Natural killer cell (primary cell): Measurements from ENCODE around the gene RANBP17. TPM values are rescaled to one million over a fixed set of nuclear protein-coding genes. Genes with fewer than 3 reads are reported as not detected.

Experiments used
- ATAC-seq, 3 donors: fragments of 150-1000 bp in 2 of 3; fragments of 200-7000 bp in 1 of 3; cut with Tn5 transposase; 1 replicate in 1 of 3; 2 replicates in 2 of 3; pipeline ENCODE4 v1.10.0; 2021; ENCODE audit warnings: mild to moderate bottlenecking in 2 of 3, moderate library complexity in 2 of 3
- DNase-seq, 2 donors: peaks; one replicate each; pipeline versions ENCODE4 v3.0.0 to v3.0.0-alpha.2; 2013 to 2021; ENCODE audit warnings: mixed read lengths in 1 of 2
- H3K27ac ChIP-seq: one replicate; pipeline ENCODE4 v1.5.1; 2013; ENCODE audit warnings: mild to moderate bottlenecking, low read length
- H3K27me3 ChIP-seq: one replicate; pipeline ENCODE4 v1.6.1; 2013; ENCODE audit warnings: low read length; ENCODE audit not compliant: control insufficient read depth, insufficient read depth
- H3K36me3 ChIP-seq: one replicate; pipeline ENCODE4 v1.6.1; 2013; ENCODE audit warnings: low read length; ENCODE audit not compliant: control insufficient read depth, insufficient read depth
- H3K4me1 ChIP-seq: one replicate; pipeline ENCODE4 v1.6.1; 2013; ENCODE audit warnings: low read length; ENCODE audit not compliant: control insufficient read depth, insufficient read depth
- H3K4me3 ChIP-seq: one replicate; pipeline ENCODE4 v1.5.1; 2013; ENCODE audit warnings: low read length
- H3K9me3 ChIP-seq: one replicate; pipeline ENCODE4 v1.6.1; 2013; ENCODE audit warnings: low read length; ENCODE audit not compliant: control insufficient read depth, insufficient read depth
- H3K27ac Mint-ChIP-seq, 2 donors: one replicate each; pipeline ENCODE4 v1.8.0; 2022; ENCODE audit warnings: mild to moderate bottlenecking in 2 of 2, mixed read lengths in 2 of 2, moderate library complexity in 1 of 2
- H3K27me3 Mint-ChIP-seq, 2 donors: one replicate each; pipeline ENCODE4 v1.8.0; 2022; ENCODE audit warnings: low read depth in 2 of 2, mixed read lengths in 2 of 2
- H3K36me3 Mint-ChIP-seq: one replicate; pipeline ENCODE4 v1.8.0; 2022; ENCODE audit warnings: mixed read lengths
- H3K4me1 Mint-ChIP-seq, 2 donors: one replicate each; pipeline ENCODE4 v1.8.0; 2022; ENCODE audit warnings: mixed read lengths in 2 of 2
- H3K4me3 Mint-ChIP-seq: one replicate; pipeline ENCODE4 v1.8.0; 2022; ENCODE audit warnings: mild to moderate bottlenecking, moderate library complexity, mixed read lengths
- H3K9me3 Mint-ChIP-seq, 2 donors: one replicate each; pipeline ENCODE4 v1.8.0; 2022; ENCODE audit warnings: mixed read lengths in 2 of 2
- WGBS: methylation state at CpG from one replicate; pipeline ENCODE4 v1.1.7; 2013; ENCODE audit warnings: missing lambda C conversion rate; ENCODE audit not compliant: insufficient coverage; 5-methylcytosine and 5-hydroxymethylcytosine counted together
- intact Hi-C: fragments of 100-400 bp; cut with micrococcal nuclease; formaldehyde crosslinking; loops from one replicate; pipeline ENCODE4 v1.14.2; 2022
- total RNA-seq, 4 donors: library from RNA; stranded (reverse); fragments of 120-200 nt in 1 of 4; gene quantifications; one replicate each; pipeline versions ENCODE4 v1.2.3 to v1.2.4, GENCODE V29; 2013 to 2022
- TF ChIP-seq, protein P1 (sequence below): fragments of 200-600 bp; IDR thresholded peaks from one replicate; pipeline ENCODE4 v1.8.0; 2022; ENCODE audit warnings: antibody characterized with exemption

RANBP17 gene
- total RNA-seq, 3 donors from 2014 or later (not counting 1 experiment from before 2014, with no cell fraction given): 11.2 to 15.0 (median 12.6) TPM

DNA sequence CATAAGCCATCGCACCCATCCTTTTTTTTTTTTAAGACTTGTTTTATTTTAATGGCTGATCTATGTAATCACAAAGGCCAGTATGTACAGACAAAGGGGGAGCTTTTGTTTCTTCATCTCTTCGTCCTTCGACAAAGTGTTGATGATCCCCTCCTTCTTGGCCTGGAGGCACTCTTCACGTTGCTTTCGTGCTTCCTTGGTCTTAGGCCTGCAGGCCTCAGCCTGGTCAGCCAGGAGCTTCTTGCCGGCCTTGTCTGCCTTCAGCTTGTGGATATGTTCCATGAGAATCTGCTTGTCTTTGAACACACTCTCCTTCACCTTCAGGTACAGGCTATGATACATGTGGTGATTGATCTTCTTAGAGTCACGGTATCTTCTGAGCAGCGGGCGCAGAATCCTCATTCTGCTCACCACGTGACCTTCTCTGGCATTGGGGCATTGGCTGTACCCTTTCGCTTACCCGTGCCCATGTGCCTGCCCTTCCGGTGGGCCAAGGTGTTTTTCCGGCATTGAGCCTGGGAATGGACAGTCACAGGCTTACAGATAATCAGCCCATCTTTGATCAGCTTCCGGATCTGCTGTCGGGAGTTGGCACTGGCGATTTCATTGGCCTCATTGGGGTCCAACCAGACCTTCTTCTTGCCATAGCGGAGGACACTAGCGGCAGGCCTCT, 483.3 kb downstream of the RANBP17 start:
- intact Hi-C loops: loop anchor here (10.0 kb wide), 1 partner anchor 540 kb away; no protein-coding TSS in a partner anchor
- no peaks in the 10 kb centered on the region for H3K27me3 ChIP-seq
- Mint-ChIP-seq H3K27me3 (peaks cover 0 to 8% of the 10 kb centered on the region in 2 donors), H3K4me3 (no peak overlapping the region), H3K9me3 (no peaks in the 10 kb centered on the region), H3K4me1 (no peaks in the 10 kb centered on the region), H3K27ac (no peak overlapping the region), H3K36me3 (no peaks in the 10 kb centered on the region)
- H3K4me3 ChIP-seq: no peak overlapping the region
- H3K27ac ChIP-seq: no peak overlapping the region
- TF ChIP-seq, protein P1, sequence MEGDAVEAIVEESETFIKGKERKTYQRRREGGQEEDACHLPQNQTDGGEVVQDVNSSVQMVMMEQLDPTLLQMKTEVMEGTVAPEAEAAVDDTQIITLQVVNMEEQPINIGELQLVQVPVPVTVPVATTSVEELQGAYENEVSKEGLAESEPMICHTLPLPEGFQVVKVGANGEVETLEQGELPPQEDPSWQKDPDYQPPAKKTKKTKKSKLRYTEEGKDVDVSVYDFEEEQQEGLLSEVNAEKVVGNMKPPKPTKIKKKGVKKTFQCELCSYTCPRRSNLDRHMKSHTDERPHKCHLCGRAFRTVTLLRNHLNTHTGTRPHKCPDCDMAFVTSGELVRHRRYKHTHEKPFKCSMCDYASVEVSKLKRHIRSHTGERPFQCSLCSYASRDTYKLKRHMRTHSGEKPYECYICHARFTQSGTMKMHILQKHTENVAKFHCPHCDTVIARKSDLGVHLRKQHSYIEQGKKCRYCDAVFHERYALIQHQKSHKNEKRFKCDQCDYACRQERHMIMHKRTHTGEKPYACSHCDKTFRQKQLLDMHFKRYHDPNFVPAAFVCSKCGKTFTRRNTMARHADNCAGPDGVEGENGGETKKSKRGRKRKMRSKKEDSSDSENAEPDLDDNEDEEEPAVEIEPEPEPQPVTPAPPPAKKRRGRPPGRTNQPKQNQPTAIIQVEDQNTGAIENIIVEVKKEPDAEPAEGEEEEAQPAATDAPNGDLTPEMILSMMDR: no peak
- H3K36me3 ChIP-seq: no peaks in the 10 kb centered on the region
- H3K9me3 ChIP-seq: no peaks in the 10 kb centered on the region
- H3K4me1 ChIP-seq: no peaks in the 10 kb centered on the region
- DNase-seq (no peak), ATAC-seq (no peak)
- 93% methylated on average over 18 of the region's 19 CpGs for WGBS

Other genes with a start within 250 kb of the RANBP17 start
- gene GABRP, start 78.3 kb upstream of the RANBP17 start, total RNA-seq: not detected